H1 (cell line): ENCODE measurements around the gene KRT75. TPM values are rescaled to one million over a fixed set of nuclear protein-coding genes. Genes with fewer than 3 reads are reported as not detected.
A peak's percentile ranks its signal among the peaks of the same experiment; 100 is the strongest.

Experiments
- CTCF ChIA-PET: fragments of 300-600 bp; sonication (Branson Sonifier 250); formaldehyde crosslinking; loops from one replicate; lab custom pipeline; 2021; ENCODE audit not compliant: partially characterized antibody; lab: Charles Lee
- POLR2A ChIA-PET: fragments of 300-600 bp; sonication (Branson Sonifier 250); formaldehyde crosslinking; loops from one replicate; lab custom pipeline; 2021; ENCODE audit warnings: inconsistent platforms; ENCODE audit not compliant: partially characterized antibody; lab: Charles Lee
- DNase-seq, 2 experiments: peaks; one replicate each; pipeline versions ENCODE4 v3.0.0 to v3.0.0-alpha.2; 2010 to 2022; ENCODE audit warnings: low spot score in 2 of 2, low read depth in 1 of 2, mixed read lengths in 1 of 2
- FAIRE-seq: peaks from 2 replicates; lab custom pipeline; 2011; peaks lifted over from hg19 to GRCh38; lab: Jason Lieb, UNC
- H2AFZ ChIP-seq: 2 replicates; pipeline ENCODE4 v1.8.1; 2012; ENCODE audit warnings: low read length, inconsistent platforms
- H2AK5ac ChIP-seq: 2 replicates; pipeline ENCODE4 v1.6.1; 2013; ENCODE audit warnings: low read depth, low read length
- H2BK120ac ChIP-seq: replicated peaks from 2 replicates; pipeline ENCODE3; 2013; ENCODE audit warnings: low read depth, low read length, inconsistent platforms
- H2BK12ac ChIP-seq: 2 replicates; pipeline ENCODE4 v1.6.1; 2013; ENCODE audit warnings: low read depth, low read length
- H2BK15ac ChIP-seq: 2 replicates; pipeline ENCODE4 v1.6.1; 2013; ENCODE audit warnings: low read length
- H2BK20ac ChIP-seq: 2 replicates; pipeline ENCODE4 v1.6.1; 2013; ENCODE audit warnings: low read length
- H2BK5ac ChIP-seq: 2 replicates; pipeline ENCODE4 v1.6.1; 2013; ENCODE audit warnings: low read depth, low read length
- H3K14ac ChIP-seq: 2 replicates; pipeline ENCODE4 v1.6.1; 2013; ENCODE audit warnings: inconsistent platforms; ENCODE audit not compliant: insufficient read length
- H3K18ac ChIP-seq: 2 replicates; pipeline ENCODE4 v1.6.1; 2013; ENCODE audit warnings: low read length; ENCODE audit errors: extremely low read depth
- H3K23ac ChIP-seq: 2 replicates; pipeline ENCODE4 v1.6.1; 2013; ENCODE audit warnings: inconsistent platforms; ENCODE audit not compliant: insufficient read length
- H3K23me2 ChIP-seq: 2 replicates; pipeline ENCODE4 v1.6.1; 2013; ENCODE audit warnings: low read depth, low read length
- H3K27ac ChIP-seq: 2 replicates; pipeline ENCODE4 v1.6.1; 2011; ENCODE audit warnings: low read depth, low read length, inconsistent platforms
- H3K27me3 ChIP-seq, 4 experiments: replicated peaks in 1 of 4; 1 replicate in 1 of 4; 2 replicates in 3 of 4; pipeline versions ENCODE4 v1.6.1 to v1.8.1; 2011 to 2013; ENCODE audit warnings: low read length in 3 of 4, mild to moderate bottlenecking in 3 of 4, inconsistent platforms in 2 of 4, mixed read lengths in 2 of 4, moderate library complexity in 1 of 4; ENCODE audit not compliant: control insufficient read depth in 3 of 4, insufficient read depth in 3 of 4; ENCODE audit errors: extremely low read depth in 1 of 4
- H3K36me3 ChIP-seq, 4 experiments: 2 replicates each; pipeline versions ENCODE4 v1.6.1 to v1.8.1; 2011 to 2013; ENCODE audit warnings: mild to moderate bottlenecking in 4 of 4, low read length in 3 of 4, moderate library complexity in 2 of 4, control low read depth in 1 of 4, inconsistent platforms in 1 of 4; ENCODE audit not compliant: insufficient read depth in 4 of 4, control insufficient read depth in 2 of 4
- H3K4ac ChIP-seq: replicated peaks from 2 replicates; pipeline ENCODE3; 2013; ENCODE audit warnings: low read length, low read depth, mixed read lengths, inconsistent platforms; ENCODE audit not compliant: insufficient read length
- H3K4me1 ChIP-seq, 4 experiments: replicated peaks in 1 of 4; 1 replicate in 1 of 4; 2 replicates in 3 of 4; pipeline versions ENCODE4 v1.6.1 to v1.8.1; 2011 to 2013; ENCODE audit warnings: low read length in 3 of 4, inconsistent platforms in 2 of 4, mixed read lengths in 1 of 4; ENCODE audit not compliant: insufficient read depth in 4 of 4, control insufficient read depth in 3 of 4
- H3K4me2 ChIP-seq, 2 experiments: 2 replicates each; pipeline versions ENCODE4 v1.6.1 to v1.8.1; 2011 to 2013; ENCODE audit warnings: low read depth in 2 of 2, low read length in 2 of 2, control low read depth in 1 of 2, inconsistent platforms in 1 of 2, mild to moderate bottlenecking in 1 of 2; ENCODE audit not compliant: insufficient read depth in 1 of 2
- H3K4me3 ChIP-seq, 4 experiments: fragments of 200-600, 300-600 bp in 1 of 4; sonication (generic), shearing (Covaris generic), sonication (Bioruptor Twin) in 1 of 4; 2 replicates each; pipeline versions ENCODE4 v1.5.1 to v1.8.1; 2011 to 2016; ENCODE audit warnings: low read length in 4 of 4, low read depth in 3 of 4, control low read depth in 2 of 4, inconsistent platforms in 2 of 4, mild to moderate bottlenecking in 2 of 4, mixed read lengths in 1 of 4, moderate library complexity in 1 of 4; ENCODE audit not compliant: insufficient read depth in 2 of 4; ENCODE audit errors: extremely low read depth in 1 of 4
- H3K56ac ChIP-seq: replicated peaks from 2 replicates; pipeline ENCODE3; 2013; ENCODE audit warnings: low read depth, mild to moderate bottlenecking, mixed read lengths, low read length, inconsistent platforms; ENCODE audit not compliant: insufficient read length
- H3K79me1 ChIP-seq: 2 replicates; pipeline ENCODE4 v1.6.1; 2013; ENCODE audit warnings: low read depth, low read length, control low read depth
- H3K79me2 ChIP-seq, 2 experiments: 2 replicates each; pipeline versions ENCODE4 v1.6.1 to v1.8.1; 2012 to 2013; ENCODE audit warnings: low read length in 2 of 2, mild to moderate bottlenecking in 2 of 2, inconsistent platforms in 1 of 2; ENCODE audit not compliant: insufficient read depth in 2 of 2, control insufficient read depth in 1 of 2
- H3K9ac ChIP-seq, 4 experiments: replicated peaks in 1 of 4; 1 replicate in 1 of 4; 2 replicates in 3 of 4; pipeline versions ENCODE4 v1.6.1 to v1.8.1; 2011 to 2013; ENCODE audit warnings: low read depth in 3 of 4, low read length in 3 of 4, control low read depth in 2 of 4, mild to moderate bottlenecking in 2 of 4, moderate library complexity in 2 of 4, inconsistent platforms in 1 of 4; ENCODE audit errors: extremely low read depth in 1 of 4
- H3K9me3 ChIP-seq, 2 experiments: 2 replicates each; pipeline versions ENCODE4 v1.6.1 to v1.8.1; 2012 to 2013; ENCODE audit warnings: mild to moderate bottlenecking in 2 of 2, moderate library complexity in 2 of 2, control low read depth in 1 of 2, inconsistent platforms in 1 of 2, low read depth in 1 of 2, low read length in 1 of 2, mixed read lengths in 1 of 2; ENCODE audit not compliant: insufficient read depth in 2 of 2
- H4K20me1 ChIP-seq, 2 experiments: replicated peaks in 1 of 2; 2 replicates each; pipeline versions ENCODE3 to v1.8.1; 2011 to 2013; ENCODE audit warnings: inconsistent platforms in 2 of 2, low read length in 2 of 2, mild to moderate bottlenecking in 1 of 2; ENCODE audit not compliant: insufficient read depth in 2 of 2, control insufficient read depth in 1 of 2
- H4K5ac ChIP-seq: 2 replicates; pipeline ENCODE4 v1.6.1; 2013; ENCODE audit warnings: low read length, low read depth, mixed read lengths, inconsistent platforms; ENCODE audit not compliant: insufficient read length
- H4K8ac ChIP-seq: 2 replicates; pipeline ENCODE4 v1.8.0; 2013; ENCODE audit warnings: mild to moderate bottlenecking, moderate library complexity, low read length, inconsistent platforms; ENCODE audit not compliant: insufficient read depth; ENCODE audit errors: extremely low read depth
- H4K91ac ChIP-seq: replicated peaks from 2 replicates; pipeline ENCODE3; 2013; ENCODE audit warnings: low read length, mixed read lengths, inconsistent platforms; ENCODE audit not compliant: insufficient read length
- CBX8 ChIP-seq: fragments of 300-800, 300-1000 bp; sonication (generic); IDR thresholded peaks from 2 replicates; pipeline ENCODE4 v1.7.1; 2016; ENCODE audit warnings: low read depth, low read length, borderline replicate concordance
- MAFK ChIP-seq: IDR thresholded peaks from 2 replicates; pipeline ENCODE4 v1.6.1; 2012; ENCODE audit warnings: low read depth, mild to moderate bottlenecking, improper control_type of control experiment, low read length
- TBP ChIP-seq: IDR thresholded peaks from 2 replicates; pipeline ENCODE4 v1.6.1; 2011; ENCODE audit warnings: low read depth, low read length, improper control_type of control experiment
- WGBS, 2 experiments: shearing (Covaris generic) in 1 of 2; methylation state at CpG; one replicate each; pipeline versions ENCODE4 v1.1.6 to v1.1.7; 2013 to 2015; ENCODE audit warnings: low lambda C conversion rate in 2 of 2, mixed read lengths in 2 of 2, inconsistent platforms in 1 of 2, low coverage in 1 of 2, missing lambda C conversion rate in 1 of 2; ENCODE audit not compliant: insufficient replicate concordance in 2 of 2, insufficient coverage in 1 of 2, insufficient read length in 1 of 2; ENCODE audit errors: extremely low coverage in 1 of 2, missing lambda C conversion rate in 1 of 2; 5-methylcytosine and 5-hydroxymethylcytosine counted together
- polyA plus RNA-seq, 7 experiments: library from polyadenylated mRNA; depleted of rRNA in 3 of 7; stranded (reverse) in 5 of 7; unstranded in 2 of 7; fragments of >200 nt in 5 of 7; fragments of 200-250 nt in 2 of 7; gene quantifications; 1 replicate in 5 of 7; 2 replicates in 1 of 7; 4 replicates in 1 of 7; pipeline versions ENCODE4 v1.2.1 to v1.2.3, GENCODE V29; 2011 to 2013; ENCODE audit warnings: missing spikeins in 2 of 7, mixed read lengths in 2 of 7
- total RNA-seq: library from RNA; stranded (reverse); fragmentation: NEBNext Ultra II Directional; extraction: Animal tissue kit (Norgen Biotek cat#: 25700); gene quantifications from 2 replicates; pipeline ENCODE4 v1.2.1, GENCODE V29; 2021

The KRT75 gene
- total and polyA plus RNA-seq, 2 of the 8 experiments (the other 6 are each of a cell fraction or from before 2014, with no cell fraction given), result not detected

DNA sequence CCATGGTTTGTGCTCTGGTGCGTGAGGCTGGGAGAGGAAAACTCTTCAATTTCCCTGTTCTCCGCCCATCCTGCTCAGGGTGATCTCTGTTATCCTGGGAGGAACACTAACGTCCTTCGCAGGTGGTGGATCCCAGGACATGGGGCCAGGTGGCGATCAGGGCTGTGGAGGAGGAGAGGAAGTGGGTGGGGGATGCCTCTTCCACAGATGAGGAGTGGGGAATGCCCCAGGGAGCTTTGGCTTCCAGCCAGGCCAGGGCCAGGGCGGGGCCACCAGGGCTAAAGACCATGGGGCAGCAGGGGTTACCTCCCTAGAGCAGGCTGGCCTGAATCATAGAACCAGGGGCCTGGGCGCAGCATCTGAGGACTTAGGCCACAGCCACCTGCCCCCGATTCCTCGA lies 3.3 kb upstream of the KRT75 start:
- H3K23me2 ChIP-seq, result no peaks in the 10 kb centered on the region
- H4K8ac ChIP-seq, result peak overlapping the region; percentile 62; the same call in 1 of the 2 replicates
- no peak overlapping the region for H3K23ac ChIP-seq
- no peak overlapping the region for H3K14ac ChIP-seq
- POLR2A ChIA-PET, result interaction anchor here (0.6 kb wide), 1 partner anchor 125 kb away, joined by 3 read pairs; no protein-coding TSS in a partner anchor
- H2BK15ac ChIP-seq, result no peak overlapping the region
- no peak overlapping the region for H3K9ac ChIP-seq
- no peaks in the 10 kb centered on the region for H3K9me3 ChIP-seq
- no peaks in the 10 kb centered on the region for H3K36me3 ChIP-seq
- no peak overlapping the region for H2BK12ac ChIP-seq
- no peak overlapping the region for H2AK5ac ChIP-seq
- 84% methylated on average over 8 of the region's 9 CpGs; no CpG with 5 or more reads in 1 of the 2 experiments for WGBS, 2 experiments
- no peak overlapping the region for H3K4me2 ChIP-seq
- no peak overlapping the region for H4K91ac ChIP-seq
- no peak overlapping the region for H4K5ac ChIP-seq
- H2AFZ ChIP-seq, result no peak overlapping the region
- no peak for TF ChIP-seq CBX8
- TF ChIP-seq TBP, result no peak
- no peak for TF ChIP-seq MAFK
- TF ChIP-seq, all 59 proteins: peak for 0
- Histone ChIP-seq H3K79me2 (no peaks in the 10 kb centered on the region), H2BK20ac (no peak overlapping the region), H2BK120ac (no peak overlapping the region), H3K4me1 (peaks cover 0 to 3% (median 1%) of the 10 kb centered on the region in 4 experiments; a peak in 1 of 7 replicates), H3K18ac (no peak overlapping the region), H3K56ac (no peak overlapping the region), H3K4ac (no peak overlapping the region), H3K79me1 (no peaks in the 10 kb centered on the region), H3K4me3 (no peak overlapping the region), H3K27me3 (no peaks in the 10 kb centered on the region; a peak in 2 of 7 replicates), H3K27ac (no peak overlapping the region), H2BK5ac (no peak overlapping the region), H4K20me1 (no peaks in the 10 kb centered on the region)
- DNase-seq (no peak), FAIRE-seq (no peak)
- CTCF ChIA-PET, result no interaction called here
